SK-N-SH treated with all-trans-retinoic acid at 6 μM for 48 hours (cell line): Measurements from ENCODE around the gene RAB3A.

ENCODE experiments used
- ATAC-seq: fragments of 200-7000 bp; cut with Tn5 transposase; 3 replicates; pipeline ENCODE4 v1.9.1; 2020; ENCODE audit warnings: mild to moderate bottlenecking, moderate library complexity
- ARNTL ChIP-seq: fragments of 450-650 bp; formaldehyde crosslinking; IDR thresholded peaks from 2 replicates; pipeline ENCODE4 v1.5.0; 2020; ENCODE audit warnings: low read depth, mild to moderate bottlenecking, moderate library complexity, borderline replicate concordance
- CREB5 ChIP-seq: fragments of 250-450 bp; sonication (Bioruptor Pico); IDR thresholded peaks from 2 replicates; pipeline ENCODE4 v1.5.1; 2020; ENCODE audit warnings: low read depth, mild to moderate bottlenecking, moderate library complexity
- CSDC2 ChIP-seq: fragments of 250-450 bp; sonication (Bioruptor Pico); IDR thresholded peaks from 2 replicates; pipeline ENCODE4 v1.5.0; 2020; ENCODE audit warnings: mild to moderate bottlenecking, moderate library complexity
- CSRNP3 ChIP-seq: fragments of 250-450 bp; sonication (Bioruptor Pico); IDR thresholded peaks from 2 replicates; pipeline ENCODE4 v1.5.1; 2021; ENCODE audit warnings: mild to moderate bottlenecking, moderate library complexity
- ESRRG ChIP-seq: fragments of 250-450 bp; sonication (Bioruptor Pico); IDR thresholded peaks from 2 replicates; pipeline ENCODE4 v1.6.1; 2021; ENCODE audit warnings: mild to moderate bottlenecking
- GLIS3 ChIP-seq: fragments of 250-450 bp; sonication (Bioruptor Pico); IDR thresholded peaks from 2 replicates; pipeline ENCODE4 v1.5.0; 2020; ENCODE audit warnings: mild to moderate bottlenecking, moderate library complexity
- ISL1 ChIP-seq: fragments of 250-450 bp; sonication (Bioruptor Pico); IDR thresholded peaks from 2 replicates; pipeline ENCODE4 v2.1.2; 2022; ENCODE audit warnings: mild to moderate bottlenecking, moderate library complexity
- PATZ1 ChIP-seq: fragments of 250-450 bp; sonication (Bioruptor Pico); IDR thresholded peaks from 2 replicates; pipeline ENCODE4 v1.8.0; 2020; ENCODE audit warnings: mild to moderate bottlenecking, moderate library complexity, borderline replicate concordance
- POU6F1 ChIP-seq: fragments of 250-450 bp; sonication (Bioruptor Pico); IDR thresholded peaks from 2 replicates; pipeline ENCODE4 v1.8.0; 2021; ENCODE audit warnings: low read depth, mild to moderate bottlenecking, moderate library complexity, borderline replicate concordance
- PPARA ChIP-seq: fragments of 250-450 bp; sonication (Bioruptor Pico); IDR thresholded peaks from 2 replicates; pipeline ENCODE4 v1.5.0; 2020; ENCODE audit warnings: mild to moderate bottlenecking, borderline replicate concordance
- TCF4 ChIP-seq: fragments of 250-450 bp; sonication (Bioruptor Pico); IDR thresholded peaks from 2 replicates; pipeline ENCODE4 v1.8.0; 2021; ENCODE audit warnings: mild to moderate bottlenecking, moderate library complexity, borderline replicate concordance
- TOX ChIP-seq: fragments of 250-450 bp; sonication (Bioruptor Pico); IDR thresholded peaks from 2 replicates; pipeline ENCODE4 v1.8.0; 2021; ENCODE audit warnings: mild to moderate bottlenecking, moderate library complexity, borderline replicate concordance
- TSHZ2 ChIP-seq: fragments of 250-450 bp; sonication (Bioruptor Pico); IDR thresholded peaks from 2 replicates; pipeline ENCODE4 v1.5.0; 2020; ENCODE audit warnings: mild to moderate bottlenecking, moderate library complexity
- ZNF565 ChIP-seq: fragments of 450-650 bp; formaldehyde crosslinking; conservative IDR thresholded peaks from 2 replicates; pipeline ENCODE4 v1.5.0; 2020; ENCODE audit warnings: low read depth, mild to moderate bottlenecking, moderate library complexity
- ZNF70 ChIP-seq: fragments of 450-650 bp; formaldehyde crosslinking; IDR thresholded peaks from 2 replicates; pipeline ENCODE4 v1.5.0; 2020; ENCODE audit warnings: mild to moderate bottlenecking, moderate library complexity
- ZNF8 ChIP-seq: fragments of 450-650 bp; formaldehyde crosslinking; IDR thresholded peaks from 2 replicates; pipeline ENCODE4 v1.5.0; 2020; ENCODE audit warnings: mild to moderate bottlenecking, moderate library complexity

RAB3A gene

GRCh38 chr19:18204394-18205199 lies 755 bp upstream of the RAB3A start:
- ATAC-seq: peak; percentile 37
- TF ChIP-seq PATZ1 (CRISPR knock-in tag): peak; percentile 82; the same call in 1 of the 2 replicates
- no peak for TF ChIP-seq ZNF565 (CRISPR knock-in tag)

- ATAC-seq: peak; percentile 12
- TF ChIP-seq TSHZ2 (CRISPR knock-in tag): 0 out of 2 replicates have a peak, but pooled peaks have one; percentile 16
- no peak for TF ChIP-seq PPARA
These were observed 407 bp downstream of the RAB3A start for GRCh38 chr19:18203408-18203862.

GRCh38 chr19:18202778-18203407 lies 949 bp downstream of the RAB3A start:
- ATAC-seq: peak; percentile 1; the same call in 1 of the 3 replicates
- TF ChIP-seq TOX (CRISPR knock-in tag): no peak
- no peak for TF ChIP-seq TSHZ2 (CRISPR knock-in tag)
- no peak for TF ChIP-seq CSRNP3 (CRISPR knock-in tag)
- no peak for TF ChIP-seq PATZ1 (CRISPR knock-in tag)
- TF ChIP-seq TCF4 (CRISPR knock-in tag): no peak
- TF ChIP-seq CSDC2 (CRISPR knock-in tag): no peak
- TF ChIP-seq ZNF565 (CRISPR knock-in tag): no peak
- TF ChIP-seq ESRRG: no peak
- TF ChIP-seq GLIS3: no peak
- TF ChIP-seq ISL1 (CRISPR knock-in tag): no peak
- no peak for TF ChIP-seq ZNF70
- TF ChIP-seq ZNF8 (CRISPR knock-in tag): no peak
- no peak for TF ChIP-seq ARNTL (CRISPR knock-in tag)
- TF ChIP-seq POU6F1 (CRISPR knock-in tag): no peak
- no peak for TF ChIP-seq CREB5 (CRISPR knock-in tag)
